ENCODE results near the gene SLCO3A1.
A peak's percentile ranks its signal among the peaks of the same experiment; 100 is the strongest.

Gene SLCO3A1

DNA sequence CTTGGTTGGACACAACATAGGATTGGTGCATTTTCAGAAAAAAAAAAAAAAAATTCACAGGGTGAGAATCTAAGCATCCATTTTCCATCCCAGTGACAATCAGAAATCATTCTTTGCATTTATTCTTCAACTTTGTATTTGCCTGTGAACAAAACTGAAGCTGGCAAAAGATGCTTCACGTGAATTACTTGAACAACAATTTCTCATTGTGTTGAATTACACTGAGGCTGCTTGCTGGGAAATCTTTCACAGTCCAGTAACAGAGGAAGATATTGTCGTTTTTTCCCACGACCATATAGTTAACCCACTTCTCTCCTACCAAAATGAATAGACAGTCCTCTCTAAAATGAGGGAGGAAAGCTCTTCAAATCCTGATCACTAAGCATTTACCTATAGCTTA is 4.3 kb upstream of the SLCO3A1 start:
- H2AFZ ChIP-seq (ENCODE audit: low read length), result peak overlapping the region; percentile 94; the same call in 1 of the 2 replicates
- H3K36me3 ChIP-seq (ENCODE audit: insufficient read depth, low read length), result no peaks in the 10 kb centered on the region
- no peaks in the 10 kb centered on the region for H3K27me3 ChIP-seq (ENCODE audit: insufficient read depth, low read length, poor library complexity, severe bottlenecking)
- H3K79me2 ChIP-seq (ENCODE audit: insufficient read depth, low read length), result no peaks in the 10 kb centered on the region
- peak overlapping the region; percentile 57 for H3K4me3 ChIP-seq (ENCODE audit: low read length, poor library complexity, severe bottlenecking)
- peak overlapping the region; percentile 79 for H3K4me2 ChIP-seq (ENCODE audit: low read depth, low read length, poor library complexity, severe bottlenecking)
- no peaks in the 10 kb centered on the region for H3F3A ChIP-seq (ENCODE audit: low read depth)
- no peaks in the 10 kb centered on the region for H3K9me2 ChIP-seq (replicated peaks; ENCODE audit: low read depth, low read length)
- TF ChIP-seq, protein P1, sequence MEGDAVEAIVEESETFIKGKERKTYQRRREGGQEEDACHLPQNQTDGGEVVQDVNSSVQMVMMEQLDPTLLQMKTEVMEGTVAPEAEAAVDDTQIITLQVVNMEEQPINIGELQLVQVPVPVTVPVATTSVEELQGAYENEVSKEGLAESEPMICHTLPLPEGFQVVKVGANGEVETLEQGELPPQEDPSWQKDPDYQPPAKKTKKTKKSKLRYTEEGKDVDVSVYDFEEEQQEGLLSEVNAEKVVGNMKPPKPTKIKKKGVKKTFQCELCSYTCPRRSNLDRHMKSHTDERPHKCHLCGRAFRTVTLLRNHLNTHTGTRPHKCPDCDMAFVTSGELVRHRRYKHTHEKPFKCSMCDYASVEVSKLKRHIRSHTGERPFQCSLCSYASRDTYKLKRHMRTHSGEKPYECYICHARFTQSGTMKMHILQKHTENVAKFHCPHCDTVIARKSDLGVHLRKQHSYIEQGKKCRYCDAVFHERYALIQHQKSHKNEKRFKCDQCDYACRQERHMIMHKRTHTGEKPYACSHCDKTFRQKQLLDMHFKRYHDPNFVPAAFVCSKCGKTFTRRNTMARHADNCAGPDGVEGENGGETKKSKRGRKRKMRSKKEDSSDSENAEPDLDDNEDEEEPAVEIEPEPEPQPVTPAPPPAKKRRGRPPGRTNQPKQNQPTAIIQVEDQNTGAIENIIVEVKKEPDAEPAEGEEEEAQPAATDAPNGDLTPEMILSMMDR (conservative IDR thresholded peaks at IDR 0.05; ENCODE audit: low read length), result no peak
- no peak for TF ChIP-seq EZH2phosphoT487 (IDR thresholded peaks at IDR 0.05; ENCODE audit: borderline replicate concordance)
- H3K9ac ChIP-seq (ENCODE audit: low read depth, low read length, poor library complexity, severe bottlenecking), result no peak overlapping the region
- H3K4me1 ChIP-seq (ENCODE audit: insufficient read depth, low read length, poor library complexity, severe bottlenecking), result peaks cover 11% of the 10 kb centered on the region
- H3K9me3 ChIP-seq (ENCODE audit: insufficient read depth, low read depth, low read length), result no peaks in the 10 kb centered on the region
- no peaks in the 10 kb centered on the region for H4K20me1 ChIP-seq (ENCODE audit: insufficient read depth, low read length, poor library complexity, severe bottlenecking)

- Histone ChIP-seq H3K27me3 (ENCODE audit: insufficient read depth, low read length, poor library complexity, severe bottlenecking) (no peaks in the 10 kb centered on the region), H3F3A (ENCODE audit: low read depth) (no peaks in the 10 kb centered on the region), H3K36me3 (ENCODE audit: insufficient read depth, low read length) (no peaks in the 10 kb centered on the region), H3K4me1 (ENCODE audit: insufficient read depth, low read length, poor library complexity, severe bottlenecking) (peaks cover 15% of the 10 kb centered on the region), H3K9ac (ENCODE audit: low read depth, low read length, poor library complexity, severe bottlenecking) (no peak overlapping the region), H4K20me1 (ENCODE audit: insufficient read depth, low read length, poor library complexity, severe bottlenecking) (no peaks in the 10 kb centered on the region), H2AFZ (ENCODE audit: low read length) (peak overlapping the region; percentile 94), H3K4me3 (ENCODE audit: low read length, poor library complexity, severe bottlenecking) (peak overlapping the region; percentile 57), H3K9me2 (replicated peaks; ENCODE audit: low read depth, low read length) (no peaks in the 10 kb centered on the region), H3K79me2 (ENCODE audit: insufficient read depth, low read length) (no peaks in the 10 kb centered on the region), H3K9me3 (ENCODE audit: insufficient read depth, low read depth, low read length) (no peaks in the 10 kb centered on the region), H3K4me2 (ENCODE audit: low read depth, low read length, poor library complexity, severe bottlenecking) (peak overlapping the region; percentile 79)
- TF ChIP-seq, protein P1 (conservative IDR thresholded peaks at IDR 0.05; ENCODE audit: low read length), result peak; percentile 82
- TF ChIP-seq EZH2phosphoT487 (IDR thresholded peaks at IDR 0.05; ENCODE audit: borderline replicate concordance), result no peak
These were observed 3.8 kb upstream of the SLCO3A1 start for GRCh38 chr15:91849749-91850161.

GRCh38 chr15:91852741-91853510 is 582 bp upstream of the SLCO3A1 start:
- Histone ChIP-seq H3K4me2 (ENCODE audit: low read depth, low read length, poor library complexity, severe bottlenecking) (peak overlapping the region; percentile 61), H3K9ac (ENCODE audit: low read depth, low read length, poor library complexity, severe bottlenecking) (peak overlapping the region; percentile 38), H3K36me3 (ENCODE audit: insufficient read depth, low read length) (no peaks in the 10 kb centered on the region), H3K9me2 (replicated peaks; ENCODE audit: low read depth, low read length) (no peaks in the 10 kb centered on the region), H3K9me3 (ENCODE audit: insufficient read depth, low read depth, low read length) (no peaks in the 10 kb centered on the region), H3K79me2 (ENCODE audit: insufficient read depth, low read length) (no peaks in the 10 kb centered on the region), H3K4me1 (ENCODE audit: insufficient read depth, low read length, poor library complexity, severe bottlenecking) (peaks cover 42% of the 10 kb centered on the region), H4K20me1 (ENCODE audit: insufficient read depth, low read length, poor library complexity, severe bottlenecking) (no peaks in the 10 kb centered on the region), H3K4me3 (ENCODE audit: low read length, poor library complexity, severe bottlenecking) (peak overlapping the region; percentile 72), H3F3A (ENCODE audit: low read depth) (peaks cover 20% of the 10 kb centered on the region), H2AFZ (ENCODE audit: low read length) (peak overlapping the region; percentile 25), H3K27me3 (ENCODE audit: insufficient read depth, low read length, poor library complexity, severe bottlenecking) (no peaks in the 10 kb centered on the region)
- TF ChIP-seq EZH2phosphoT487 (IDR thresholded peaks at IDR 0.05; ENCODE audit: borderline replicate concordance), result no peak
- TF ChIP-seq, protein P1 (conservative IDR thresholded peaks at IDR 0.05; ENCODE audit: low read length), result peak; percentile 57

Data from Loucy (cell line).